Head of caudate nucleus (tissue), 42 donors: Measurements from ENCODE around the gene DGKZ.
"Not testable (repeated sequence)": the region's sequence is repeated elsewhere in the genome, so short reads cannot be mapped to it uniquely, and the experiment has no call there.

Experiments used
- DNase-seq, 42 donors: peaks; one replicate each; pipeline versions ENCODE4 v3.0.0 to v3.0.0-alpha.2; 2020 to 2021; ENCODE audit warnings: mixed read lengths in 7 of 42
- intact Hi-C: fragments of 100-400 bp; cut with DNase I; formaldehyde crosslinking; loops from one replicate; pipeline ENCODE4 v1.15.0; 2022

DGKZ gene

DNA sequence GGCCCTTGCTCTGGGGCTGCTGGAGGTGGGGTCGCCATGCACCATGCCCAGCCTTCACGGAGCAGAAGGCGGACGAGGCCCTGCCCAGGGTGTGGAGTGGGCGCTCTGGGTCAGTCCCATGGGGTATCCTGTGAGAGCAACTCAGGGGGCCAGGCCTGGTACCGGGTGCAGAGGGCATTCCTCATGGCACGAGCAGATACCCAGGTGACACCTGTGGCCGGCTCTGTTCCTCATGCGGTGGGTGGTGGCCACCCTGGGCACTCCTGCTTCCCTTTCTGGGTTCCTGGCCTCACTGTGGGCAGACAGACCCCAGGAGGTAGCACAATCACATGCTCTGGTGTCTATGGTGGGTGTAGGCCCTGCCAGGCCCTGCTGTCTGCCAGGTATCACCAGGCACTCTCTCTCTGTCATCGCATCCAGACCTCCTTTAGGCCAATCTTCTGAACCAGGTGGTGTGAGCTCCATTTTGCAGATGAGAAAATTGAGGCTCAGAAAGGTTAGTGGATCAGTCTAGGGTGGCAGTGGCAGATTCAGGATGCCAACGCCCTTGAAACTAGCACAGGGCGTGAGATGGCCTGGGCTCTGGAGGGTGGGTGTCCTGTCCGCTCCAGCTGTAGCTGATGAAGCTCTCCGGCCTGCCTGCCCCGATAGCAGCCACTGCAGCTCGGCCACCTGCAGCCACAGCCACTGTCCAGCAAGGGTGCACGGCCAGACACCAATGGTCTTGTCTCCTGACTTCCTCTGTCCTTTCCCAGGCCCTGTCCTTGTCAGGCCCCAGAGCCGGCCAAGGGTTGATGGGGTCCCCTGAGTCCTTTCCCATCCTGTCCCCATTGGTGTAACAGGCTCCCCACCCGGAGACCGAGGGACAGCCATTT lies 15.1 kb downstream of the DGKZ start:
- no peak for DNase-seq
- intact Hi-C loops: no loop called here

DNA sequence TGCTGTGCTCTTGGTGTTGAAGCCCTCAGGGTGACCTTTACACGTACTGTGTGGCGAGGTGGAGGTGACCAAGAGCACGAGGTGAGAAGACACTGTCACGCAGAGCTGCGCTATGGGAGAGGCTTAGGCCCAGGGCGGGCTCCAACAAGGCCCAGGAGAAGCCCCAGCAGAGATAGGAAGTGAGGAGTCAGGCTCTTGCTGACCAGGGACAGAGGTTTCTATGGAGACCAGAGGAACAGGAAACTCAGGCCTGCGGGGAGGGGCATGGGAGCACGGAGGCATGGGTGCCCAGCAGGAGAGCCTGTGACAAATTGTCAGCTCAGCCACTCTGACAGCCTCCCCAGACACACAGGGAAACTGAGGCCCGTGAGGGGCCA lies 15.8 kb downstream of the DGKZ start:
- DNase-seq: peak in 28 of 42 donors; percentile 40 to 82 (median 62)
- intact Hi-C loops: no loop called here

DNA sequence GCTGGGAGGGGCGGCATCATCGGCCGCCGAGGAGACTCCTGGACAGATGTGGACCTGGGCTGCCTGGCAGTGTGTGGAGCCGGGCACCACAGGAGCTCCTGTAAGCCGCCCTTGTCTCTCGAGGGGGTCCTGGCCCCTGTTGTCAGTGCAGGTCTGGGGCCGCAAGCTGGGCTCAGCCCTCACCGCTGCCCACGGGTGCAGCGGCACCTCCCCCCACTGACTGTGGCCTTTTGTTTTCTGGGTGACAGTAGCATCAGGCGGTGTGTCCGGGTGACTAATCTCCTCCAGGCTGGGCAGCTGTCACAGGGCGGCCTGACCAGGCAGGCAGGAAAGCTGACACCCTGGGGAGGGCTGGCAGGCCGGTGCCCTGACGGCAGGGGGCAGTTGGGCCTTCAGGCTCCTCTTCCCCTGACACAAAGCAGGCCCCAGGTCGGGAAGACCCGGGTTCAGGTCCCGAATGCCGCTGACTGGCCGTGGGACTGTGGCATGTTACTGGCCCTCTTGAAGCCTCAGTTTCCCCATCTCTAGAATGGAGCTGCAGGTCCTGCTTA lies 16.3 kb downstream of the DGKZ start:
- DNase-seq: peak in 39 of 42 donors; percentile 56 to 94 (median 79)
- intact Hi-C loops: no loop called here

GRCh38 chr11:46364056-46364455 lies 16.8 kb downstream of the DGKZ start:
- intact Hi-C loops: no loop called here
- no peak for DNase-seq

DNA sequence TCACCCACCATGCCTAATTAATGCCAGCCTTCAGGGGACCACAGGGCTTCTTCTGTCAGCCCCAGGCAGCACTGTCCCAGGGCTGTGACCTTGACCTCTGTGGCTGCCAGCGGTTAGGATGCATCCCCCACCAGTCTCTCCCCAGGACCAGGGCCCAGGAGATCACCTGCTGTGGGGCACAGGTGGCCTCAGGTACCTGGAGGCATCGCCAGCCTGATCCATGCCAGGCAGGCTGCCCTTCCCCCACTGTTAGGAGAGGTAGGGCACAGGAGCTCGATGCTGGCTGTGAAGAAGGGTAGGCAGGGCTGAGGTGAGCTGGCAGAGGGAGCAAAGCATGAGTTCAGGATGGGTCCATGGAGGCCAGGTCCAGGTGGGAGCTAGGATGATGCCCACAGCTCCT lies 17.5 kb downstream of the DGKZ start:
- intact Hi-C loops: no loop called here
- DNase-seq: no peak

GRCh38 chr11:46366260-46366659 lies 19.0 kb downstream of the DGKZ start:
- intact Hi-C loops: no loop called here
- no peak for DNase-seq

GRCh38 chr11:46366661-46367161 lies 19.4 kb downstream of the DGKZ start:
- intact Hi-C loops: no loop called here
- DNase-seq: no peak

- intact Hi-C loops: no loop called here
Measured at GRCh38 chr11:46367244-46367915, 20.1 kb downstream of the DGKZ start.

GRCh38 chr11:46367916-46368267 lies 20.6 kb downstream of the DGKZ start:
- DNase-seq: no peak
- intact Hi-C loops: no loop called here

More at GRCh38 chr11:46367244-46367915, 20.1 kb downstream of the DGKZ start:
- DNase-seq: peak in 41 of 42 donors; percentile 68 to 93 (median 81)

GRCh38 chr11:46369458-46370152 lies 22.3 kb downstream of the DGKZ start:
- peak in 14 of 42 donors; percentile 25 to 78 (median 66) for DNase-seq
- intact Hi-C loops: no loop called here

DNA sequence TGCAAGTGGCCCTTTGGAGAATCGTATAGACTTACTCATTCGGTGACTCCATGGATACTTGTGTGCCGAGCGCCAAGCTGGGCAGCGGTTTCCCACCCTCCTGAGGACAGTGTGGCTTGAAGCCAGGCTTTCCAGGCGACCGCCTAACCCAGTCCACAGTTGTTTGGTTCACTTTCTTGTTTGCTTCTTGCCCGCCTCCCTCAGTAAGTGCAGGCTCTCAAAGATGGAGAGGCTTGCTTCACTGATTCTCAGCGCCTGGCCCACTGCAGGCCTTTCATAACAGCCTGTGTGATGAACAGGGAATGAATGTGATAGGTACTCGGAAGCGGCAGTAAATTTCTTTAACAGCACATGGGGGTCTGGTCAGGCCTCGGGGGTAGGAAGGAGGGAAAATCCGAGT lies 23.0 kb downstream of the DGKZ start:
- no peak for DNase-seq
- intact Hi-C loops: no loop called here

DNA sequence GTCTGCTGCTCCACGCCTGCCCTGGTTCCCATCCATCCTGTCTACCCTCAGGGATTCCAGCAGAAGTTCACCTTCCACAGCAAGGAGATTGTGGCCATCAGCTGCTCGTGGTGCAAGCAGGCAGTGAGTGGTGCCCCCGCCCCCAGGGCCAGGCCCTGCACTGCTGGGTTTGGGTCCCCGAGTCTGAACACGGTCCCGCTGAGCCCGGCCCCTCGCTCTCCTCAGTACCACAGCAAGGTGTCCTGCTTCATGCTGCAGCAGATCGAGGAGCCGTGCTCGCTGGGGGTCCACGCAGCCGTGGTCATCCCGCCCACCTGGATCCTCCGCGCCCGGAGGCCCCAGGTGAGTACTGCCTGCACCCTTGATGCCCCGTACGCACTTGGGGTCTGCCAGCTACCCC lies 24.0 kb downstream of the DGKZ start:
- DNase-seq, intact Hi-C loops: not testable (repeated sequence)

GRCh38 chr11:46372086-46372485 lies 24.8 kb downstream of the DGKZ start:
- intact Hi-C loops: no loop called here
- no peak for DNase-seq

DNA sequence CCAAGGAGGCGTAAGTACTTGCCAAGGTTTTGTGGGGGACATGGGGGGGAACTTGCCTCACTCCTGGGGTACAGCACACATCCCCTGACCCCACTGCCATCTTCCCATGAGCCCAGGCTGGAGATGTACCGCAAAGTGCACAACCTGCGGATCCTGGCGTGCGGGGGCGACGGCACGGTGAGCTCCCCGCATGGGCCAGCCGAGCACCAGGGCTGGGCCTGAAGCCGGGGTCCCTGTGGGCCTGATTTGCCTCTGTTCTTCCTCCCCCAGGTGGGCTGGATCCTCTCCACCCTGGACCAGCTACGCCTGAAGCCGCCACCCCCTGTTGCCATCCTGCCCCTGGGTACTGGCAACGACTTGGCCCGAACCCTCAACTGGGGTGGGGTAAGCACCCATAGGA lies 25.2 kb downstream of the DGKZ start:
- intact Hi-C loops, DNase-seq: not testable (repeated sequence)

DNA sequence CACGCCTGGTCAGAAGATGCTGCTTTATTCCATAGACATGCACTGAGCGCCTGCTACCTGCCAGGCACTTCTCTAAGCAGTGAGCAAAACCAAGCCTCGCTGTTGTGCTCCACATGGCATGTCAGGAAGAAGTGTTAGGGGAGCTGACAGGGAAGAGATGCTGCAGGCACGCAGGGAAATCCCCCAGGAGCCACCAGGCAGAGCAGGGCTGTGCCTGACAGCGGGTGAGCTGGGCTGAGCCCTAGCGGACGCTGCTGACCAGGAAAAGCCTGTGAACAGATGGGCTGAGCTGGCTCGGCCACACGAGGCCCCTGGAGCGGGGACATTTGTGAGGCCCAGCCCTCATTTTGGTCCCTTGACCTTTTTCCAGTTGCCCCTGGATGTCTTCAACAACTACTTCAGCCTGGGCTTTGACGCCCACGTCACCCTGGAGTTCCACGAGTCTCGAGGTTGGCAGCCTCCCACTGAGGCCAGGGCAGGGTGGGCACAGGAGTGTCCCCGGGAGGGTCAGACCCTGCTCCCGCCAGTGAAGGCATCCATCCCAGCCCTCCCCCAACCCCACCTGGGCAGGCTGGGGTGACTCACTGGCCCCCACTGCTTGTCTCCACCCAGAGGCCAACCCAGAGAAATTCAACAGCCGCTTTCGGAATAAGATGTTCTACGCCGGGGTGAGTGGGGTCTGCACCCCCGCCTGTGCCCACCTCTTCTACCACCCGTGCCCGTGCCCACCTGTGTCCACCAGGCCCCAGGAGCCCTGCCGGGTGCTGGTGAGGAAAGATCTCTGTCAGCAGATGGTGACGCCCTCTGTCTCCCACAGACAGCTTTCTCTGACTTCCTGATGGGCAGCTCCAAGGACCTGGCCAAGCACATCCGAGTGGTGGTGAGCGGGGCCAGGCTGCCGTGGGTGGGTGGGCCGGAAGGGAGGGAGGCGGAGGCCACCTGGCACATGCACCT lies 26.8 kb downstream of the DGKZ start:
- no peak for DNase-seq
- intact Hi-C loops: no loop called here

- no peak for DNase-seq
- intact Hi-C loops: no loop called here
Measured at GRCh38 chr11:46374815-46375214, 27.6 kb downstream of the DGKZ start.

DNA sequence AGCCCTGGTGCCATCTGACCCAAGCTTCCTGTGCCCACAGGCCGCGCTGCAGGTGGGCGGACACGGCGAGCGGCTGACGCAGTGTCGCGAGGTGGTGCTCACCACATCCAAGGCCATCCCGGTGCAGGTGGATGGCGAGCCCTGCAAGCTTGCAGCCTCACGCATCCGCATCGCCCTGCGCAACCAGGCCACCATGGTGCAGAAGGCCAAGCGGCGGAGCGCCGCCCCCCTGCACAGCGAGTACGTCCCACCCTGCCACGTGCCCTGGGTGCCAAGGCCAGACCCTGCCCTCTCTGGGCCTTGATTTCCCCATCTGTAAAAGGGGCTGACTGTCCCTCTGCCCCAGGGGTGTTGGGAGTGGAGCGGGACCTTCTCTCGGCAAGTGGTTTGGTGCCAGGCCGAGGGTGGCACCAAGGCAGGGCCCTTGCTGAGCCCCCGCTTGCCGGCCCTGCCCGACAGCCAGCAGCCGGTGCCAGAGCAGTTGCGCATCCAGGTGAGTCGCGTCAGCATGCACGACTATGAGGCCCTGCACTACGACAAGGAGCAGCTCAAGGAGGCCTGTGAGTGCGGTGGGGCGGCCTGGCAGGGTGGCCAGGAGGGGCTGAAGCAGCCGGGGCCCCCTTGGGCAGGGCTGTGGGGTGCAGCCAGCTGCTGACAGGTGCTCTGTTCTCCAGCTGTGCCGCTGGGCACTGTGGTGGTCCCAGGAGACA lies 28.3 kb downstream of the DGKZ start:
- intact Hi-C loops: no loop called here
- no peak for DNase-seq
